Skeletal muscle tissue (tissue), 4 donors: ENCODE results near the gene OTX2. TPM values are rescaled to one million over a fixed set of nuclear protein-coding genes. Genes with fewer than 3 reads are reported as not detected.

Experiments used
- H3K27ac ChIP-seq: one replicate; pipeline ENCODE4 v1.7.0; 2013; ENCODE audit warnings: mild to moderate bottlenecking, low read depth, low read length, inconsistent platforms
- H3K27me3 ChIP-seq, 3 donors: one replicate each; pipeline ENCODE4 v1.7.0; 2013; ENCODE audit warnings: low read length in 3 of 3; ENCODE audit not compliant: control insufficient read depth in 3 of 3, insufficient read depth in 3 of 3
- H3K36me3 ChIP-seq, 3 donors: one replicate each; pipeline ENCODE4 v1.7.0; 2013; ENCODE audit warnings: low read length in 3 of 3; ENCODE audit not compliant: control insufficient read depth in 3 of 3, insufficient read depth in 3 of 3
- H3K4me1 ChIP-seq, 3 donors: one replicate each; pipeline ENCODE4 v1.7.0; 2013; ENCODE audit warnings: low read length in 3 of 3, mild to moderate bottlenecking in 3 of 3; ENCODE audit not compliant: control insufficient read depth in 3 of 3, insufficient read depth in 3 of 3
- H3K4me3 ChIP-seq, 3 donors: one replicate each; pipeline ENCODE4 v1.7.0; 2013; ENCODE audit warnings: low read length in 3 of 3
- H3K9ac ChIP-seq, 3 donors: one replicate each; pipeline ENCODE4 v1.7.0; 2013; ENCODE audit warnings: low read length in 3 of 3, mild to moderate bottlenecking in 3 of 3, moderate library complexity in 2 of 3, low read depth in 1 of 3
- H3K9me3 ChIP-seq, 3 donors: one replicate each; pipeline ENCODE4 v1.7.0; 2013; ENCODE audit warnings: low read length in 3 of 3; ENCODE audit not compliant: control insufficient read depth in 3 of 3
- total RNA-seq: library from RNA; depleted of rRNA; stranded (reverse); fragments of >200 nt; gene quantifications from one replicate; pipeline ENCODE4 v1.2.3, GENCODE V29; 2014
- donor health status: Osteomylitis.

The OTX2 gene
- total RNA-seq, result not detected

GRCh38 chr14:56810147-56810719, at the start of gene OTX2:
OTX2 (minus strand) TSS chr14:56810479; CDS start chr14:56805456, 5,023 bp downstream.
- peaks cover 81 to 89% (median 88%) of the 10 kb centered on the region in 3 donors for H3K27me3 ChIP-seq

GRCh38 chr14:56858422-56858821, 48.1 kb upstream of the OTX2 start:
- H3K9me3 ChIP-seq, result no peaks in the 10 kb centered on the region
- peaks cover 0 to 21% (median 5%) of the 10 kb centered on the region in 3 donors for H3K27me3 ChIP-seq
- H3K9ac ChIP-seq, result no peak overlapping the region
- H3K4me1 ChIP-seq, result no peaks in the 10 kb centered on the region
- no peak overlapping the region for H3K4me3 ChIP-seq
- H3K27ac ChIP-seq, result no peak overlapping the region
- no peaks in the 10 kb centered on the region for H3K36me3 ChIP-seq

More at GRCh38 chr14:56810147-56810719, at the start of gene OTX2:
- Histone ChIP-seq H3K4me3 (peak within 1 kb of the TSS in 1 of 3 donors; percentile 35), H3K36me3 (no peaks in the 10 kb centered on the region), H3K27ac (no peak within 1 kb of the TSS), H3K4me1 (peaks cover 6 to 14% (median 10%) of the 10 kb centered on the region in 3 donors), H3K9ac (no peak within 1 kb of the TSS), H3K9me3 (no peaks in the 10 kb centered on the region)

- no peaks in the 10 kb centered on the region for H3K4me1 ChIP-seq
- peaks cover 0 to 23% (median 5%) of the 10 kb centered on the region in 3 donors for H3K27me3 ChIP-seq
Measured at GRCh38 chr14:56857216-56857615, 46.9 kb upstream of the OTX2 start.

GRCh38 chr14:56855891-56856461, 45.7 kb upstream of the OTX2 start:
- Histone ChIP-seq H3K9ac (no peak overlapping the region), H3K27me3 (peaks cover 0 to 28% (median 5%) of the 10 kb centered on the region in 3 donors), H3K36me3 (no peaks in the 10 kb centered on the region), H3K4me3 (no peak overlapping the region), H3K4me1 (no peaks in the 10 kb centered on the region), H3K9me3 (no peaks in the 10 kb centered on the region), H3K27ac (no peak overlapping the region)

More at GRCh38 chr14:56857216-56857615, 46.9 kb upstream of the OTX2 start:
- Histone ChIP-seq H3K27ac (no peak overlapping the region), H3K4me3 (no peak overlapping the region), H3K36me3 (no peaks in the 10 kb centered on the region), H3K9ac (no peak overlapping the region), H3K9me3 (no peaks in the 10 kb centered on the region)

- H3K9ac ChIP-seq, result no peak overlapping the region
- H3K36me3 ChIP-seq, result no peaks in the 10 kb centered on the region
- peaks cover 0 to 29% (median 5%) of the 10 kb centered on the region in 3 donors for H3K27me3 ChIP-seq
- no peak overlapping the region for H3K27ac ChIP-seq
- H3K4me3 ChIP-seq, result no peak overlapping the region
- H3K9me3 ChIP-seq, result no peaks in the 10 kb centered on the region
- no peaks in the 10 kb centered on the region for H3K4me1 ChIP-seq
Measured at GRCh38 chr14:56854325-56854724, 44.0 kb upstream of the OTX2 start.

GRCh38 chr14:56846970-56847930, 37.0 kb upstream of the OTX2 start:
- Histone ChIP-seq H3K36me3 (no peaks in the 10 kb centered on the region), H3K27ac (no peak overlapping the region), H3K9me3 (peaks cover 0 to 2% (median 0%) of the 10 kb centered on the region in 3 donors), H3K4me3 (no peak overlapping the region), H3K27me3 (peaks cover 0 to 28% (median 0%) of the 10 kb centered on the region in 3 donors), H3K9ac (no peak overlapping the region), H3K4me1 (no peaks in the 10 kb centered on the region)

- H3K9me3 ChIP-seq, result peaks cover 0 to 2% (median 0%) of the 10 kb centered on the region in 3 donors
- no peak overlapping the region for H3K9ac ChIP-seq
- no peak overlapping the region for H3K4me3 ChIP-seq
- H3K27me3 ChIP-seq, result peaks cover 0 to 25% (median 0%) of the 10 kb centered on the region in 3 donors
- no peaks in the 10 kb centered on the region for H3K36me3 ChIP-seq
- no peak overlapping the region for H3K27ac ChIP-seq
- H3K4me1 ChIP-seq, result no peaks in the 10 kb centered on the region
Measured at GRCh38 chr14:56844406-56845002, 34.2 kb upstream of the OTX2 start.

- Histone ChIP-seq H3K9ac (no peak overlapping the region), H3K4me1 (no peaks in the 10 kb centered on the region), H3K4me3 (no peak overlapping the region), H3K27ac (no peak overlapping the region), H3K9me3 (peaks cover 0 to 2% (median 0%) of the 10 kb centered on the region in 3 donors), H3K27me3 (peaks cover 0 to 18% (median 0%) of the 10 kb centered on the region in 3 donors), H3K36me3 (no peaks in the 10 kb centered on the region)
Measured at GRCh38 chr14:56841611-56842010, 31.3 kb upstream of the OTX2 start.

GRCh38 chr14:56840221-56840620, 29.9 kb upstream of the OTX2 start:
- peaks cover 0 to 21% (median 0%) of the 10 kb centered on the region in 3 donors for H3K27me3 ChIP-seq
- H3K36me3 ChIP-seq, result no peaks in the 10 kb centered on the region
- H3K27ac ChIP-seq, result no peak overlapping the region

More at GRCh38 chr14:56840221-56840620, 29.9 kb upstream of the OTX2 start:
- no peak overlapping the region for H3K4me3 ChIP-seq
- no peaks in the 10 kb centered on the region for H3K4me1 ChIP-seq
- peaks cover 0 to 2% (median 0%) of the 10 kb centered on the region in 3 donors for H3K9me3 ChIP-seq
- H3K9ac ChIP-seq, result no peak overlapping the region
